Astrocyte (in vitro differentiated cells and primary cell): ENCODE measurements around the gene CORO7.

Source experiments
- EZH2 ChIP-seq: IDR thresholded peaks from 2 replicates; pipeline ENCODE4 v1.6.1; 2012; ENCODE audit warnings: mild to moderate bottlenecking, low read length, inconsistent platforms; ENCODE audit not compliant: insufficient read depth
- TF ChIP-seq, protein P1 (sequence below): IDR thresholded peaks from 2 replicates; pipeline ENCODE4 v1.5.1; 2011; ENCODE audit warnings: low read depth, mild to moderate bottlenecking, inconsistent platforms, low read length, moderate library complexity; ENCODE audit not compliant: insufficient read depth

DNA sequence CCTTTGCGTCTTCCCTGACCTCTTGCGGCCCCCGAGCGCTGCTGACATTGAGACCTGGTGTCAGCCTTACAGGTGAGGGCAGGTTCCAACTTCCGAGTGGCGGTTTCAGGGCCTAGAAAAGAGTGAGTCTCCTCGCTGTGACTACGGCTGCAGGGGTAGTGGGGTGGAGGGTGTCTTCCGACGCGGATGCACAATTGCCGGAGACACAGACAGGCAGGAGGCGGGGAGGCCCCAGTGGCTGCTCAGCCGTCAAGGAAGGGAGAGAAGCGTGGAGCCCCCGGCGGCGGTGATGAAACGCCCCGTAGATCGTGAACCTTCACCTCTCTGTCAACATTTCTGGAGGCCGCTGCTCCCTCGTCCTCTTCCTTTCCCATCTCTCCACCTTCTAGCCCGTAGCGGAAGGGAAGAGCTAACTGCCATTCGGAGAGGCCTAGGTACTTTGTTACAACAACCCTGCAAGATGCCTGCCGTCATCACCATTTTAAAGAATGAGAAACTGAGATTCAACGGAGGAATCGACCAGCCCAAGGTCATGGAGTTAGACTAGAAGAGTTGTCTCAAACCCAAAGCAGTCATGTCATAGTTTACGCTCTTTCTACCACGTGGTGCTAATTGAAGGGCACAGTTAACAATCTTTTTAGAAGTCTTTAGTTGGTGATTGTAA is 9.8 kb upstream of the CORO7 start:
- TF ChIP-seq, protein P1, sequence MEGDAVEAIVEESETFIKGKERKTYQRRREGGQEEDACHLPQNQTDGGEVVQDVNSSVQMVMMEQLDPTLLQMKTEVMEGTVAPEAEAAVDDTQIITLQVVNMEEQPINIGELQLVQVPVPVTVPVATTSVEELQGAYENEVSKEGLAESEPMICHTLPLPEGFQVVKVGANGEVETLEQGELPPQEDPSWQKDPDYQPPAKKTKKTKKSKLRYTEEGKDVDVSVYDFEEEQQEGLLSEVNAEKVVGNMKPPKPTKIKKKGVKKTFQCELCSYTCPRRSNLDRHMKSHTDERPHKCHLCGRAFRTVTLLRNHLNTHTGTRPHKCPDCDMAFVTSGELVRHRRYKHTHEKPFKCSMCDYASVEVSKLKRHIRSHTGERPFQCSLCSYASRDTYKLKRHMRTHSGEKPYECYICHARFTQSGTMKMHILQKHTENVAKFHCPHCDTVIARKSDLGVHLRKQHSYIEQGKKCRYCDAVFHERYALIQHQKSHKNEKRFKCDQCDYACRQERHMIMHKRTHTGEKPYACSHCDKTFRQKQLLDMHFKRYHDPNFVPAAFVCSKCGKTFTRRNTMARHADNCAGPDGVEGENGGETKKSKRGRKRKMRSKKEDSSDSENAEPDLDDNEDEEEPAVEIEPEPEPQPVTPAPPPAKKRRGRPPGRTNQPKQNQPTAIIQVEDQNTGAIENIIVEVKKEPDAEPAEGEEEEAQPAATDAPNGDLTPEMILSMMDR, result no peak
- no peak for TF ChIP-seq EZH2
